GM18951 (cell line): Measurements from ENCODE around the gene NDST1.
"Not testable (repeated sequence)": the region's sequence is repeated elsewhere in the genome, so short reads cannot be mapped to it uniquely, and the experiment has no call there.

Experiments
- POLR2A ChIP-seq: IDR thresholded peaks from 4 replicates; pipeline ENCODE4 v1.6.1; 2011; ENCODE audit warnings: mild to moderate bottlenecking; ENCODE audit not compliant: insufficient read length, insufficient read depth; ENCODE audit errors: extremely low read depth
- in situ Hi-C: fragments of 300-500 bp; cut with MboI; formaldehyde crosslinking; loops from one replicate; pipeline ENCODE4 v1.12.0; 2022; ENCODE audit warnings: low sequenced_read_pairs, mixed read lengths, inconsistent platforms; ENCODE audit not compliant: unreplicated experiment

Gene NDST1

GRCh38 chr5:150517272-150518152 is 9.6 kb downstream of the NDST1 start:
- no peak for TF ChIP-seq POLR2A
- in situ Hi-C loops, result no loop called here

- in situ Hi-C loops, result not testable (repeated sequence)
Observed at GRCh38 chr5:150518712-150519559, 11.0 kb downstream of the NDST1 start.

DNA sequence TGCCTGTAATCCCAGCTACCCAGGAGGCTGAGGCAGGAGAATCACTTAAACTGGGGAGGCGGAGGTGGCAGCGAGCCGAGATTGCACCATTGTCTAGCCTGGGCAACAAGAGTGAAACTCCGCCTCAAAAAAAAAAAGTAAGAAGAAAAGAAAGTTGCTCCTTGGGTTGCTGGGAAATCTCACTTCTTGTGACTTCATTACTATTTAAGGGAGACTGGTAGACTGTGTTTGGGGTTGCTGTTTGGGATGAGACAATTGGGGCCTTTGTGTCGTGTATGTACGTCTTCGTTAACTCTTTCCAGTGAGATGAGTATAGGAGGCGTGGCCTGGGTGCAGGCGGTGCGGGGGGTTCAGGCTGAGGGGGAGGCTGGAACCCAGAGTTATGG is 11.6 kb downstream of the NDST1 start:
- no peak for TF ChIP-seq POLR2A
- in situ Hi-C loops, result no loop called here

DNA sequence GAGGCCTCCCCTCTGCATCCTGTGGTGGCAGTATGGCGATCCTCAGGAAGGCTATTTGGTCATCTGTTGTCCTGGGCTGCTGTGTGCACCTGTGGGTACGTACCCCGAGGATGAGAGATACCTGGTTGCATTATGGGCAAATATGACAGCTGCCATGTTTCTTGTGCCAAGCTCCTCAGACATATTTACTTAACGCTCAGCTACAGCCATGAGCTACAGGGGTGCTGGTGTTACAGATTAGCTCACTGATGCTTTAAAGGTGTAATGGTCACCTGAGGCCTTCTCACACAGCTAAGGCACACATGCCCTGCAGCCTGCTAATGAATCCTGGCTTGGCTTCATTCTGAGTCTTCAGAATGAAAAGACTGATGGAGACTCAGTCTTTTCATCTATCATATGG is 12.0 kb downstream of the NDST1 start:
- in situ Hi-C loops, result no loop called here
- no peak for TF ChIP-seq POLR2A

DNA sequence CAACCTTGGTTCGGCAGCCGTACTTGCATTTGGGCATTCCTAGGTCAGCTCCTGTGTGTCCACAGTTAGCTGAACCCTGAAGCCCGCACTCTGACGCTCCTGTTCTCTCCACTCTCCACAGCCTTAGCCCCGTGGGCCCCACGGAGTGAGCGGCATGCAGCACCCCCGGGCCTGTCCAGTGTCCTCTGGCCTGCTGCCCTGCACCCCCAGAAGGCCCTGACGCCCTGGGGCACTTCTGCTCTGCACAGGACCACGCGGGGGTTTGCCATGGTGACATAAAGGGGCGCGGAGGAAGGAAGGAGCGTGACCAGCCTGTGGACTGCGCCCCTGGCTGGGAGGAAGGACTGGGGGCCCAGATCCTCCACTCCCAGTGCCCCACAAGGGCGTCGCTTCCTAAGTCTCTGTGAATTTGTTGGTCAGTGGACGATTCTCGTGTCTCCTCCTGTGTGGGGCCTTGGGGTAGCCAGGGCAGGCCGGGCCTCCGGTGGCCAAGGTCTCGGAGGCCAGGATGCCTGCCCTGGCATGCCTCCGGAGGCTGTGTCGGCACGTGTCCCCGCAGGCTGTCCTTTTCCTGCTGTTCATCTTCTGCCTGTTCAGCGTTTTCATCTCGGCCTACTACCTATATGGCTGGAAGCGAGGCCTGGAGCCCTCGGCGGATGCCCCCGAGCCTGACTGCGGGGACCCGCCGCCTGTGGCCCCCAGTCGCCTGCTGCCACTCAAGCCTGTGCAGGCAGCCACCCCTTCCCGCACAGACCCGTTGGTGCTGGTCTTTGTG is 13.0 kb downstream of the NDST1 start:
- no peak for TF ChIP-seq POLR2A

GRCh38 chr5:150521522-150521817 is 13.5 kb downstream of the NDST1 start:
- TF ChIP-seq POLR2A, result no peak
- in situ Hi-C loops, result no loop called here

More for the DNA sequence above, 13.0 kb downstream of the NDST1 start:
- in situ Hi-C loops, result no loop called here

GRCh38 chr5:150521939-150522503 is 14.1 kb downstream of the NDST1 start:
- TF ChIP-seq POLR2A, result no peak
- in situ Hi-C loops, result no loop called here

GRCh38 chr5:150522504-150523414 is 14.8 kb downstream of the NDST1 start:
- TF ChIP-seq POLR2A, result no peak
- in situ Hi-C loops, result no loop called here

DNA sequence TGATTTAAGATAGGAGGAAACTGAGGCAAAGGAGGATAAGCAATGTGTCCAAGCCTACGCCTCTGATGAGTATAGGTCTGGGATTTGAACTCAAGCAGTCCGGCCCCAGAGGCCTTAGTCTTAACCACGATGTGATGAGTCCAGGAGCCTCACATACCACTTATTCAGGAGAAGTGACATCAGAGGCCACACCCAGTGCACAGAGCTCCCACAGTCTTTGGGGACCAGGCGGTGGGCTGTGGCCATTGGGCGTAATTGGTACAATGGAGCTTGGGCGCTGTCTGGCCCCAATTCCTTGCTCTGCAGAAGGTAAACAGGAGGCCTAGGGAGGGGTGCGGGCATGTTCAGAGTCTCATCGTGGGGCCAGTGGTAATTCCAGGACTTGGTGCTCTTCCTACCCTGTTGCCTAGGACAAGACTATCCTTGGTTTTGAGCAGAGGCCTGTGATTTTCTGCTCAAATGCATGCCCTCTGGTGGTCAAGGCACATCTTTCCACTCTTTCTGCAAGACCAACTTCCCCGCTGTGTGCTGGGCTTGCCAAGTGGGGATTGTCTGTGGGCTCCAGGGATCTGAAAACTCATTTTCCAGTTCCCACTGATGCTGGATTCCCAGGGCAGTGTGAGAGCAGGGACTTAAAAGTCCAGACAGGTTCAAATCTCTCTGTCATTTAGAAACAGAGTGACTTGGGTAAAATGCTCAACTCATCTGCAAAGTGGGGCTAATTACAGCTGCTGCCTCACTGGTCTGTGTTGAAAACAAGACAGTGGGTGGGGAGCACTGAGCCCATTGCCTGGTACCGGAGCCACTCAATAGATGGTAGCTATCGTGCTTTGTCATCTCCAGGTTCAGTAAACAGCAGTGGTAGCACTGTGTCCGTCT is 15.8 kb downstream of the NDST1 start:
- in situ Hi-C loops, result no loop called here
- no peak for TF ChIP-seq POLR2A

- in situ Hi-C loops, result no loop called here
- no peak for TF ChIP-seq POLR2A
Observed at GRCh38 chr5:150525163-150525562, 17.2 kb downstream of the NDST1 start.

- TF ChIP-seq POLR2A, result no peak
- in situ Hi-C loops, result no loop called here
Observed at GRCh38 chr5:150525781-150526180, 17.9 kb downstream of the NDST1 start.

GRCh38 chr5:150527038-150527437 is 19.1 kb downstream of the NDST1 start:
- TF ChIP-seq POLR2A, result no peak
- in situ Hi-C loops, result no loop called here
